ENCODE data around the gene BCL2. TPM values are rescaled to one million over a fixed set of nuclear protein-coding genes. Genes with fewer than 3 reads are reported as not detected.

The BCL2 gene
- total RNA-seq, 1 experiment from 2014 or later: 1.3 TPM

GRCh38 chr18:63162271-63163014 lies 157.1 kb downstream of the BCL2 start:
- Mint-ChIP-seq H3K4me3 (no peak overlapping the region), H3K4me1 (peaks cover 4 to 10% of the 10 kb centered on the region in 2 experiments), H3K27me3 (ENCODE audit: low read depth) (no peaks in the 10 kb centered on the region), H3K9me3 (no peaks in the 10 kb centered on the region), H3K36me3 (ENCODE audit: insufficient read depth in 1 of 3, low read depth in 3 of 3) (no peaks in the 10 kb centered on the region; a peak in 1 of 7 replicates), H3K27ac (no peak overlapping the region)
- Histone ChIP-seq H2AFZ (ENCODE audit: low read length) (no peak overlapping the region), H3K23ac (ENCODE audit: insufficient read length, low read depth, low read length) (no peak overlapping the region), H3K27ac (ENCODE audit: insufficient read length, low read depth, low read length) (no peak overlapping the region), H2BK120ac (ENCODE audit: low read depth, low read length, poor library complexity, severe bottlenecking) (no peak overlapping the region), H4K20me1 (ENCODE audit: control insufficient read depth, insufficient read depth, insufficient read length) (no peaks in the 10 kb centered on the region), H3T11ph (ENCODE audit: low read length) (no peak overlapping the region), H3K9ac (ENCODE audit: extremely low read depth, insufficient read length, low read length) (no peak overlapping the region), H3K27me3 (ENCODE audit: insufficient read depth, low read length) (no peaks in the 10 kb centered on the region), H2BK12ac (ENCODE audit: insufficient read length, low read depth, low read length) (no peak overlapping the region), H2BK20ac (ENCODE audit: low read depth, low read length, poor library complexity, severe bottlenecking) (no peak overlapping the region), H3K56ac (ENCODE audit: insufficient read length, low read depth, low read length) (no peak overlapping the region), H3K79me2 (ENCODE audit: insufficient read depth, low read length) (no peaks in the 10 kb centered on the region), H3K18ac (ENCODE audit: insufficient read length, low read depth, low read length) (no peak overlapping the region), H3K79me1 (ENCODE audit: insufficient read depth, low read depth, low read length, poor library complexity, severe bottlenecking) (no peaks in the 10 kb centered on the region), H2BK5ac (ENCODE audit: insufficient read length, low read length) (no peak overlapping the region), H3K23me2 (ENCODE audit: insufficient read length, low read depth, low read length, poor library complexity, severe bottlenecking) (no peaks in the 10 kb centered on the region), H4K8ac (replicated peaks; ENCODE audit: insufficient read length, low read depth, low read length) (no peak overlapping the region), H4K91ac (ENCODE audit: insufficient read length, low read depth, low read length) (no peak overlapping the region), H3K4ac (ENCODE audit: low read depth, low read length) (no peak overlapping the region), H3K14ac (ENCODE audit: insufficient read depth, low read length) (no peak overlapping the region), H3K4me1 (ENCODE audit: insufficient read depth, low read length) (no peaks in the 10 kb centered on the region), H3K4me2 (ENCODE audit: insufficient read depth, insufficient read length, low read length) (no peak overlapping the region), H2AK5ac (ENCODE audit: insufficient read length, low read length) (no peak overlapping the region), H4K5ac (ENCODE audit: insufficient read length, low read depth, low read length) (no peak overlapping the region), H3K9me3 (ENCODE audit: control insufficient read depth, low read depth, low read length) (no peaks in the 10 kb centered on the region), H2BK15ac (ENCODE audit: low read depth, low read length) (no peak overlapping the region)
- no CpG with 5 or more reads among the region's 7 CpGs for WGBS (ENCODE audit: extremely low coverage, insufficient read length, low lambda C conversion rate)
- DNase-seq: no peak
- TF ChIP-seq CTCF (conservative IDR thresholded peaks at IDR 0.05): no peak

Measured in H9 (cell line).